Parathyroid adenoma (tissue), 2 donors: Measurements from ENCODE around the gene MORC4.

Experiments used
- H2AFZ ChIP-seq: fragments of 300-600 bp; sonication (generic); one replicate; pipeline ENCODE4 v1.7.0; 2017; ENCODE audit warnings: antibody characterized with exemption, mild to moderate bottlenecking
- H3K27ac ChIP-seq: fragments of 300-600 bp; sonication (generic); one replicate; pipeline ENCODE4 v1.7.0; 2017
- H3K27me3 ChIP-seq: fragments of 300-600 bp; sonication (generic); one replicate; pipeline ENCODE4 v1.7.0; 2017; ENCODE audit warnings: low read length; ENCODE audit not compliant: control insufficient read depth, insufficient read depth
- H3K36me3 ChIP-seq: fragments of 300-600 bp; sonication (generic); one replicate; pipeline ENCODE4 v1.7.0; 2017; ENCODE audit warnings: low read length; ENCODE audit not compliant: control insufficient read depth, insufficient read depth
- H3K4me1 ChIP-seq: fragments of 300-600 bp; sonication (generic); one replicate; pipeline ENCODE4 v1.7.0; 2017; ENCODE audit warnings: control low read depth
- H3K4me2 ChIP-seq: fragments of 300-600 bp; sonication (generic); one replicate; pipeline ENCODE4 v1.7.0; 2017; ENCODE audit warnings: low read length
- H3K4me3 ChIP-seq: fragments of 300-600 bp; sonication (generic); one replicate; pipeline ENCODE4 v1.7.0; 2017; ENCODE audit warnings: low read depth, low read length
- H3K79me2 ChIP-seq: fragments of 300-600 bp; sonication (generic); one replicate; pipeline ENCODE4 v1.7.0; 2017; ENCODE audit warnings: control low read depth
- H3K9ac ChIP-seq: fragments of 300-600 bp; sonication (generic); one replicate; pipeline ENCODE4 v1.7.0; 2017; ENCODE audit warnings: mild to moderate bottlenecking
- H3K9me3 ChIP-seq: fragments of 300-600 bp; sonication (generic); one replicate; pipeline ENCODE4 v1.7.0; 2017; ENCODE audit warnings: low read length; ENCODE audit not compliant: control insufficient read depth
- CTCF ChIP-seq: fragments of 300-600 bp; sonication (generic); IDR thresholded peaks from one replicate; pipeline ENCODE4 v1.7.0; 2017; ENCODE audit warnings: antibody characterized with exemption, mild to moderate bottlenecking
- donor health status: primary hyperparathyroidism.

MORC4 gene

GRCh38 chrX:106891762-106892460, 108.1 kb downstream of the MORC4 start:
- no peak for TF ChIP-seq CTCF
- Histone ChIP-seq H3K27me3 (no peaks in the 10 kb centered on the region), H3K9ac (no peak overlapping the region)

More at GRCh38 chrX:106891762-106892460, 108.1 kb downstream of the MORC4 start:
- H3K36me3 ChIP-seq = no peaks in the 10 kb centered on the region
- no peak overlapping the region for H3K4me2 ChIP-seq
- no peaks in the 10 kb centered on the region for H3K79me2 ChIP-seq
- no peak overlapping the region for H2AFZ ChIP-seq
- H3K4me3 ChIP-seq = no peak overlapping the region
- H3K9me3 ChIP-seq = no peaks in the 10 kb centered on the region
- H3K27ac ChIP-seq = no peak overlapping the region
- H3K4me1 ChIP-seq = no peaks in the 10 kb centered on the region
